K562 (cell line): Measurements from ENCODE around the gene TMEM234. TPM values are rescaled to one million over a fixed set of nuclear protein-coding genes. Genes with fewer than 3 reads are reported as not detected.
A peak's percentile ranks its signal among the peaks of the same experiment; 100 is the strongest.

ENCODE experiments used
- CBFA2T3 ChIP-seq: fragments of 450-650 bp; IDR thresholded peaks from 2 replicates; pipeline ENCODE4 v1.6.1; 2017
- FOXK1 ChIP-seq: sonication (generic); formaldehyde crosslinking; IDR thresholded peaks from 2 replicates; pipeline ENCODE4 v1.8.0; 2022; ENCODE audit warnings: missing genetic modification reagents, mild to moderate bottlenecking, borderline replicate concordance
- FOXP4 ChIP-seq: sonication (generic); formaldehyde crosslinking; IDR thresholded peaks from 2 replicates; pipeline ENCODE4 v1.8.0; 2022; ENCODE audit warnings: mild to moderate bottlenecking, missing genetic modification reagents, borderline replicate concordance
- FUS ChIP-seq: fragments of 200-400 bp; formaldehyde crosslinking; optimal IDR thresholded peaks from 2 replicates; pipeline ENCODE3; 2017; ENCODE audit warnings: low read depth, low read length
- NFIC ChIP-seq: fragments of 450-650 bp; IDR thresholded peaks from 2 replicates; pipeline ENCODE4 v1.6.1; 2017; ENCODE audit warnings: mild to moderate bottlenecking, inconsistent platforms
- NONO ChIP-seq, 2 experiments: fragments of 200-400 bp in 1 of 2; fragments of 450-650 bp in 1 of 2; formaldehyde crosslinking in 1 of 2; IDR thresholded peaks; 2 replicates each; pipeline ENCODE4 v1.6.1; 2017; ENCODE audit warnings: low read depth in 2 of 2, mild to moderate bottlenecking in 2 of 2, moderate library complexity in 2 of 2, low read length in 1 of 2
- SAP30 ChIP-seq: fragments of 200-600 bp; sonication (generic); IDR thresholded peaks from 2 replicates; pipeline ENCODE4 v1.6.1; 2012; ENCODE audit warnings: borderline replicate concordance, low read depth, mild to moderate bottlenecking, moderate library complexity, low read length, control low read depth, inconsistent platforms; ENCODE audit not compliant: insufficient read depth, poor library complexity, severe bottlenecking
- ZNF143 ChIP-seq: sonication (generic); formaldehyde crosslinking; IDR thresholded peaks from 2 replicates; pipeline ENCODE4 v1.9.0; 2022; ENCODE audit warnings: mild to moderate bottlenecking, missing genetic modification reagents
- ZNF224 ChIP-seq: sonication (generic); formaldehyde crosslinking; IDR thresholded peaks from 2 replicates; pipeline ENCODE4 v1.8.0; 2022; ENCODE audit warnings: mild to moderate bottlenecking, missing genetic modification reagents
- polyA plus RNA-seq, 8 experiments: library from polyadenylated mRNA; depleted of rRNA in 4 of 8; stranded (reverse) in 5 of 8; unstranded in 3 of 8; fragments of >200 nt; fragmentation: Nextera tagmentation in 2 of 8; fragmentation: Illumina TruSeq in 1 of 8; extraction: Ambion mirVana in 2 of 8; extraction: Trizol in 1 of 8; gene quantifications; 2 replicates each; pipeline versions ENCODE4 v1.2.1 to v1.2.3, GENCODE V29; 2011 to 2014; ENCODE audit warnings: inconsistent platforms in 1 of 8, missing spikeins in 1 of 8
- total RNA-seq, 7 experiments: library from RNA; depleted of rRNA in 6 of 7; stranded (reverse); fragments of >200 nt in 6 of 7; fragmentation: Illumina TruSeq in 2 of 7; extraction: Trizol in 2 of 7; gene quantifications; 2 replicates each; pipeline versions ENCODE4 v1.2.1 to v1.2.3, GENCODE V29; 2011 to 2021; ENCODE audit warnings: low replicate concordance in 1 of 7
- TF ChIP-seq, protein P1 (sequence below): fragments of 450-650 bp; IDR thresholded peaks from 2 replicates; pipeline ENCODE4 v1.6.1; 2016; ENCODE audit warnings: low read depth
- TF ChIP-seq, protein P2 (sequence below): fragments of 250-450 bp; sonication (Bioruptor Pico); IDR thresholded peaks from 2 replicates; pipeline ENCODE4 v1.5.0; 2020; ENCODE audit warnings: mild to moderate bottlenecking
- TF ChIP-seq, protein P3 (sequence below): fragments of 450-650 bp; conservative IDR thresholded peaks from 2 replicates; pipeline ENCODE4 v1.6.1; 2016; ENCODE audit warnings: missing genetic modification characterization, low read depth, mild to moderate bottlenecking, control low read depth, missing compliant biosample characterization

The TMEM234 gene
- total and polyA plus RNA-seq, 9 of the 15 experiments (the other 6 are each of a cell fraction or from before 2014, with no cell fraction given) = 5.0 to 12.9 (median 7.6) TPM

- TF ChIP-seq FOXK1 (CRISPR knock-in tag) (peak; percentile 89; the same call in 1 of the 2 replicates), SAP30 (peak; percentile 46), FOXP4 (CRISPR knock-in tag) (peak; percentile 74; the same call in 1 of the 2 replicates), NFIC (peak; percentile 43), FUS (no peak), NONO (IDR thresholded peaks at IDR 0.05; ENCODE audit: low read depth in 2 of 2, low read length in 1 of 2) (no peak), ZNF143 (CRISPR knock-in tag) (peak; percentile 54), CBFA2T3 (no peak), ZNF224 (CRISPR knock-in tag) (peak; percentile 38; the same call in 1 of the 2 replicates)
- TF ChIP-seq, protein P1, sequence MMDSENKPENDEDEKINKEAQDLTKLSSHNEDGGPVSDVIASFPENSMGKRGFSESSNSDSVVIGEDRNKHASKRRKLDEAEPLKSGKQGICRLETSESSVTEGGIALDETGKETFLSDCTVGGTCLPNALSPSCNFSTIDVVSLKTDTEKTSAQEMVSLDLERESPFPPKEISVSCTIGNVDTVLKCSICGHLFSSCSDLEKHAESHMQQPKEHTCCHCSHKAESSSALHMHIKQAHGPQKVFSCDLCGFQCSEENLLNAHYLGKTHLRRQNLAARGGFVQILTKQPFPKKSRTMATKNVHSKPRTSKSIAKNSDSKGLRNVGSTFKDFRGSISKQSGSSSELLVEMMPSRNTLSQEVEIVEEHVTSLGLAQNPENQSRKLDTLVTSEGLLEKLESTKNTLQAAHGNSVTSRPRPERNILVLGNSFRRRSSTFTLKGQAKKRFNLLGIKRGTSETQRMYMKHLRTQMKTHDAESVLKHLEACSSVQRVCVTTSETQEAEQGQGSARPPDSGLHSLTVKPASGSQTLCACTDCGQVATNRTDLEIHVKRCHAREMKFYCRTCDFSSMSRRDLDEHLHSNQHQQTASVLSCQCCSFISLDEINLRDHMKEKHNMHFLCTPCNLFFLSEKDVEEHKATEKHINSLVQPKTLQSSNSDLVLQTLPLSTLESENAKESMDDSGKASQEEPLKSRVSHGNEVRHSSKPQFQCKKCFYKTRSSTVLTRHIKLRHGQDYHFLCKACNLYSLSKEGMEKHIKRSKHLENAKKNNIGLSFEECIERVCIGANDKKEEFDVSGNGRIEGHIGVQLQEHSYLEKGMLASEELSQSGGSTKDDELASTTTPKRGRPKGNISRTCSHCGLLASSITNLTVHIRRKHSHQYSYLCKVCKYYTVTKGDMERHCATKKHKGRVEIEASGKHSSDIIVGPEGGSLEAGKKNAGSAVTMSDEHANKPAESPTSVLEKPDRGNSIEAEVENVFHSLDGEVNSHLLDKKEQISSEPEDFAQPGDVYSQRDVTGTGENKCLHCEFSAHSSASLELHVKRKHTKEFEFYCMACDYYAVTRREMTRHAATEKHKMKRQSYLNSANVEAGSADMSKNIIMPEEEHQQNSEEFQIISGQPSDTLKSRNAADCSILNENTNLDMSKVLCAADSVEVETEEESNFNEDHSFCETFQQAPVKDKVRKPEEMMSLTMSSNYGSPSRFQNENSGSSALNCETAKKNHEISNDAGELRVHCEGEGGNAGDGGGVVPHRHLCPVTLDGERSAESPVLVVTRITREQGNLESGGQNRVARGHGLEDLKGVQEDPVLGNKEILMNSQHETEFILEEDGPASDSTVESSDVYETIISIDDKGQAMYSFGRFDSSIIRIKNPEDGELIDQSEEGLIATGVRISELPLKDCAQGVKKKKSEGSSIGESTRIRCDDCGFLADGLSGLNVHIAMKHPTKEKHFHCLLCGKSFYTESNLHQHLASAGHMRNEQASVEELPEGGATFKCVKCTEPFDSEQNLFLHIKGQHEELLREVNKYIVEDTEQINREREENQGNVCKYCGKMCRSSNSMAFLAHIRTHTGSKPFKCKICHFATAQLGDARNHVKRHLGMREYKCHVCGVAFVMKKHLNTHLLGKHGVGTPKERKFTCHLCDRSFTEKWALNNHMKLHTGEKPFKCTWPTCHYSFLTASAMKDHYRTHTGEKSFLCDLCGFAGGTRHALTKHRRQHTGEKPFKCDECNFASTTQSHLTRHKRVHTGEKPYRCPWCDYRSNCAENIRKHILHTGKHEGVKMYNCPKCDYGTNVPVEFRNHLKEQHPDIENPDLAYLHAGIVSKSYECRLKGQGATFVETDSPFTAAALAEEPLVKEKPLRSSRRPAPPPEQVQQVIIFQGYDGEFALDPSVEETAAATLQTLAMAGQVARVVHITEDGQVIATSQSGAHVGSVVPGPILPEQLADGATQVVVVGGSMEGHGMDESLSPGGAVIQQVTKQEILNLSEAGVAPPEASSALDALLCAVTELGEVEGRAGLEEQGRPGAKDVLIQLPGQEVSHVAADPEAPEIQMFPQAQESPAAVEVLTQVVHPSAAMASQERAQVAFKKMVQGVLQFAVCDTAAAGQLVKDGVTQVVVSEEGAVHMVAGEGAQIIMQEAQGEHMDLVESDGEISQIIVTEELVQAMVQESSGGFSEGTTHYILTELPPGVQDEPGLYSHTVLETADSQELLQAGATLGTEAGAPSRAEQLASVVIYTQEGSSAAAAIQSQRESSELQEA = no peak
- TF ChIP-seq, protein P2, sequence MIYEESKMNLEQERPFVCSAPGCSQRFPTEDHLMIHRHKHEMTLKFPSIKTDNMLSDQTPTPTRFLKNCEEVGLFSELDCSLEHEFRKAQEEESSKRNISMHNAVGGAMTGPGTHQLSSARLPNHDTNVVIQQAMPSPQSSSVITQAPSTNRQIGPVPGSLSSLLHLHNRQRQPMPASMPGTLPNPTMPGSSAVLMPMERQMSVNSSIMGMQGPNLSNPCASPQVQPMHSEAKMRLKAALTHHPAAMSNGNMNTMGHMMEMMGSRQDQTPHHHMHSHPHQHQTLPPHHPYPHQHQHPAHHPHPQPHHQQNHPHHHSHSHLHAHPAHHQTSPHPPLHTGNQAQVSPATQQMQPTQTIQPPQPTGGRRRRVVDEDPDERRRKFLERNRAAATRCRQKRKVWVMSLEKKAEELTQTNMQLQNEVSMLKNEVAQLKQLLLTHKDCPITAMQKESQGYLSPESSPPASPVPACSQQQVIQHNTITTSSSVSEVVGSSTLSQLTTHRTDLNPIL (CRISPR knock-in tag) = no peak
- TF ChIP-seq, protein P3, sequence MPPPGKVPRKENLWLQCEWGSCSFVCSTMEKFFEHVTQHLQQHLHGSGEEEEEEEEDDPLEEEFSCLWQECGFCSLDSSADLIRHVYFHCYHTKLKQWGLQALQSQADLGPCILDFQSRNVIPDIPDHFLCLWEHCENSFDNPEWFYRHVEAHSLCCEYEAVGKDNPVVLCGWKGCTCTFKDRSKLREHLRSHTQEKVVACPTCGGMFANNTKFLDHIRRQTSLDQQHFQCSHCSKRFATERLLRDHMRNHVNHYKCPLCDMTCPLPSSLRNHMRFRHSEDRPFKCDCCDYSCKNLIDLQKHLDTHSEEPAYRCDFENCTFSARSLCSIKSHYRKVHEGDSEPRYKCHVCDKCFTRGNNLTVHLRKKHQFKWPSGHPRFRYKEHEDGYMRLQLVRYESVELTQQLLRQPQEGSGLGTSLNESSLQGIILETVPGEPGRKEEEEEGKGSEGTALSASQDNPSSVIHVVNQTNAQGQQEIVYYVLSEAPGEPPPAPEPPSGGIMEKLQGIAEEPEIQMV (tag) = no peak
Measured at GRCh38 chr1:32205401-32206370, 16.5 kb downstream of the TMEM234 start, which contains the start of gene IQCC (continued).
